HEK293T (cell line): ENCODE data around the gene CD34.

Source experiments
- CTCF ChIA-PET: fragments of 350-600 bp; formaldehyde crosslinking; extraction: SDS; loops from one replicate; lab custom pipeline; 2021; ENCODE audit warnings: antibody characterized with exemption, inconsistent platforms; lab: Yijun Ruan, JAX
- POLR2A ChIA-PET: fragments of 350-600 bp; formaldehyde crosslinking; extraction: SDS; loops from one replicate; lab custom pipeline; 2020; ENCODE audit warnings: antibody characterized with exemption, inconsistent platforms; lab: Yijun Ruan, JAX
- DNase-seq: peaks from one replicate; pipeline ENCODE4 v3.0.0; 2012; ENCODE audit warnings: mixed read lengths; ENCODE audit errors: extremely low spot score
- ARNT ChIP-seq: fragments of 450-650 bp; IDR thresholded peaks from 2 replicates; pipeline ENCODE4 v1.6.1; 2017; ENCODE audit warnings: mild to moderate bottlenecking
- BHLHE40 ChIP-seq: fragments of 450-650 bp; IDR thresholded peaks from 2 replicates; pipeline ENCODE4 v1.6.1; 2016; ENCODE audit warnings: mild to moderate bottlenecking, moderate library complexity, borderline replicate concordance
- CTBP1 ChIP-seq: fragments of 450-650 bp; IDR thresholded peaks from 2 replicates; pipeline ENCODE4 v1.6.1; 2016; ENCODE audit warnings: borderline replicate concordance
- ELF4 ChIP-seq: fragments of 450-650 bp; IDR thresholded peaks from 2 replicates; pipeline ENCODE4 v1.6.1; 2017; ENCODE audit warnings: antibody characterized with exemption
- FOXA1 ChIP-seq: fragments of 450-650 bp; IDR thresholded peaks from 2 replicates; pipeline ENCODE4 v1.6.1; 2016; ENCODE audit warnings: mild to moderate bottlenecking
- FOXK2 ChIP-seq: fragments of 450-650 bp; IDR thresholded peaks from 2 replicates; pipeline ENCODE4 v1.6.1; 2016; ENCODE audit warnings: mild to moderate bottlenecking
- FOXM1 ChIP-seq: fragments of 450-650 bp; IDR thresholded peaks from 2 replicates; pipeline ENCODE4 v1.6.1; 2017; ENCODE audit warnings: mild to moderate bottlenecking, borderline replicate concordance
- HDGF ChIP-seq: fragments of 450-650 bp; IDR thresholded peaks from 2 replicates; pipeline ENCODE4 v1.6.1; 2017; ENCODE audit warnings: antibody characterized with exemption, borderline replicate concordance
- L3MBTL2 ChIP-seq: fragments of 450-650 bp; conservative IDR thresholded peaks from 2 replicates; pipeline ENCODE4 v1.6.1; 2016; ENCODE audit warnings: mild to moderate bottlenecking
- LEF1 ChIP-seq: fragments of 450-650 bp; IDR thresholded peaks from 2 replicates; pipeline ENCODE4 v1.6.1; 2017; ENCODE audit warnings: mild to moderate bottlenecking, borderline replicate concordance
- NFRKB ChIP-seq: fragments of 450-650 bp; IDR thresholded peaks from 2 replicates; pipeline ENCODE4 v1.6.1; 2016; ENCODE audit warnings: mild to moderate bottlenecking, moderate library complexity
- PKNOX1 ChIP-seq: fragments of 450-650 bp; IDR thresholded peaks from 2 replicates; pipeline ENCODE4 v1.6.1; 2016
- SP1 ChIP-seq: fragments of 450-650 bp; IDR thresholded peaks from 2 replicates; pipeline ENCODE4 v1.6.1; 2017
- SUZ12 ChIP-seq: fragments of 450-650 bp; IDR thresholded peaks from 2 replicates; pipeline ENCODE4 v1.6.1; 2016; ENCODE audit warnings: mild to moderate bottlenecking
- TARDBP ChIP-seq: fragments of 450-650 bp; IDR thresholded peaks from 2 replicates; pipeline ENCODE4 v1.6.1; 2016
- ZNF384 ChIP-seq: fragments of 450-650 bp; IDR thresholded peaks from 2 replicates; pipeline ENCODE4 v1.6.1; 2016

The CD34 gene

GRCh38 chr1:207856276-207857023 is 54.5 kb downstream of the CD34 start:
- POLR2A ChIA-PET = no interaction called here
- DNase-seq = no peak
- no peak for TF ChIP-seq ARNT
- no peak for TF ChIP-seq L3MBTL2
- TF ChIP-seq LEF1 = no peak
- no peak for TF ChIP-seq ZNF384
- CTCF ChIA-PET = no interaction called here

GRCh38 chr1:207854001-207854400 is 56.9 kb downstream of the CD34 start:
- CTCF ChIA-PET = no interaction called here
- DNase-seq = no peak
- no peak for TF ChIP-seq CTBP1
- TF ChIP-seq ARNT = no peak
- no peak for TF ChIP-seq FOXA1
- TF ChIP-seq NFRKB = no peak
- TF ChIP-seq L3MBTL2 = no peak
- no peak for TF ChIP-seq ZNF384
- no peak for TF ChIP-seq TARDBP
- TF ChIP-seq ELF4 = no peak
- TF ChIP-seq FOXM1 = no peak
- no peak for TF ChIP-seq PKNOX1
- TF ChIP-seq FOXK2 = no peak
- TF ChIP-seq SUZ12 = no peak
- POLR2A ChIA-PET = no interaction called here

- ChIA-PET POLR2A (no interaction called here), CTCF (no interaction called here)
- TF ChIP-seq NFRKB (no peak), ZNF384 (no peak), BHLHE40 (no peak), PKNOX1 (no peak), FOXK2 (no peak)
- DNase-seq = no peak
These were observed 57.6 kb downstream of the CD34 start for GRCh38 chr1:207853372-207853757.

GRCh38 chr1:207852576-207853371 is 58.2 kb downstream of the CD34 start:
- DNase-seq = no peak
- POLR2A ChIA-PET = no interaction called here
- CTCF ChIA-PET = no interaction called here

GRCh38 chr1:207851696-207852095 is 59.2 kb downstream of the CD34 start:
- TF ChIP-seq PKNOX1 (no peak), BHLHE40 (no peak)
- ChIA-PET CTCF (no interaction called here), POLR2A (no interaction called here)

More at GRCh38 chr1:207852576-207853371, 58.2 kb downstream of the CD34 start:
- TF ChIP-seq CTBP1 = no peak
- TF ChIP-seq FOXA1 = no peak
- no peak for TF ChIP-seq LEF1
- no peak for TF ChIP-seq L3MBTL2
- no peak for TF ChIP-seq TARDBP
- TF ChIP-seq FOXM1 = no peak
- TF ChIP-seq NFRKB = no peak

GRCh38 chr1:207850621-207851407 is 60.1 kb downstream of the CD34 start:
- DNase-seq = no peak
- no peak for TF ChIP-seq SUZ12
- no peak for TF ChIP-seq TARDBP
- no peak for TF ChIP-seq PKNOX1
- no peak for TF ChIP-seq BHLHE40
- no peak for TF ChIP-seq HDGF
- TF ChIP-seq FOXM1 = no peak
- TF ChIP-seq ARNT = no peak
- no peak for TF ChIP-seq FOXK2
- TF ChIP-seq SP1 = no peak
- TF ChIP-seq ELF4 = no peak
- POLR2A ChIA-PET = no interaction called here
- CTCF ChIA-PET = interaction anchor here (0.6 to 1.1 kb wide), 2 partner anchors 18 to 1186 kb away, joined by 3 to 5 read pairs; no protein-coding TSS in a partner anchor

More at GRCh38 chr1:207851696-207852095, 59.2 kb downstream of the CD34 start:
- DNase-seq = no peak
